K562 (cell line): ENCODE results near the gene AGPAT3. TPM values are rescaled to one million over a fixed set of nuclear protein-coding genes. Genes with fewer than 3 reads are reported as not detected.

Source experiments
- ARID2 ChIP-seq: fragments of 450-650 bp; IDR thresholded peaks from 2 replicates; pipeline ENCODE4 v1.6.1; 2017; ENCODE audit warnings: antibody characterized with exemption, mild to moderate bottlenecking
- GABPB1 ChIP-seq: sonication (generic); formaldehyde crosslinking; IDR thresholded peaks from 2 replicates; pipeline ENCODE4 v1.8.0; 2022; ENCODE audit warnings: mild to moderate bottlenecking, missing genetic modification reagents
- HBP1 ChIP-seq: fragments of 450-650 bp; formaldehyde crosslinking; IDR thresholded peaks from 2 replicates; pipeline ENCODE4 v1.4.0; 2022; ENCODE audit warnings: missing genetic modification characterization
- L3MBTL2 ChIP-seq: fragments of 450-650 bp; IDR thresholded peaks from 2 replicates; pipeline ENCODE4 v1.6.1; 2016; ENCODE audit warnings: mild to moderate bottlenecking, moderate library complexity
- NFYB ChIP-seq: IDR thresholded peaks from 2 replicates; pipeline ENCODE4 v1.6.1; 2011; ENCODE audit warnings: mild to moderate bottlenecking, moderate library complexity; ENCODE audit not compliant: insufficient read length; ENCODE audit errors: extremely low read depth
- PHF21A ChIP-seq: fragments of 450-650 bp; IDR thresholded peaks from 2 replicates; pipeline ENCODE4 v1.6.1; 2017; ENCODE audit warnings: low read depth, borderline replicate concordance
- POLR2B ChIP-seq: fragments of 450-650 bp; IDR thresholded peaks from 2 replicates; pipeline ENCODE4 v1.6.1; 2018; ENCODE audit warnings: low read depth; ENCODE audit not compliant: partially characterized antibody
- TAF9B ChIP-seq: fragments of 450-650 bp; IDR thresholded peaks from 2 replicates; pipeline ENCODE4 v1.6.1; 2018; ENCODE audit warnings: mild to moderate bottlenecking; ENCODE audit not compliant: partially characterized antibody
- TCF3 ChIP-seq: sonication (generic); formaldehyde crosslinking; IDR thresholded peaks from 2 replicates; pipeline ENCODE4 v1.4.0; 2020; ENCODE audit warnings: mild to moderate bottlenecking, missing genetic modification reagents
- TSHZ1 ChIP-seq: fragments of 250-450 bp; sonication (Bioruptor Pico); IDR thresholded peaks from 2 replicates; pipeline ENCODE4 v1.4.0; 2020; ENCODE audit warnings: mild to moderate bottlenecking, moderate library complexity
- ZBTB43 ChIP-seq: sonication (generic); formaldehyde crosslinking; IDR thresholded peaks from 2 replicates; pipeline ENCODE4 v1.8.0; 2023; ENCODE audit warnings: mild to moderate bottlenecking, missing genetic modification reagents
- ZFP36 ChIP-seq: fragments of 150-350 bp; IDR thresholded peaks from 2 replicates; pipeline ENCODE4 v1.6.1; 2018; ENCODE audit warnings: low read length, low read depth; ENCODE audit not compliant: partially characterized antibody
- ZNF121 ChIP-seq: sonication (generic); formaldehyde crosslinking; conservative IDR thresholded peaks from 2 replicates; pipeline ENCODE4 v1.8.0; 2022; ENCODE audit warnings: missing genetic modification reagents
- ZNF239 ChIP-seq: fragments of 250-450 bp; sonication (Bioruptor Pico); IDR thresholded peaks from 2 replicates; pipeline ENCODE4 v1.4.0; 2020; ENCODE audit warnings: mild to moderate bottlenecking
- ZNF253 ChIP-seq: fragments of 250-450 bp; sonication (Bioruptor Pico); conservative IDR thresholded peaks from 2 replicates; pipeline ENCODE4 v1.6.1; 2021; ENCODE audit warnings: mild to moderate bottlenecking
- ZNF354B ChIP-seq: fragments of 250-450 bp; sonication (Bioruptor Pico); IDR thresholded peaks from 2 replicates; pipeline ENCODE4 v1.4.0; 2020
- ZNF609 ChIP-seq: sonication (generic); formaldehyde crosslinking; IDR thresholded peaks from 2 replicates; pipeline ENCODE4 v1.8.1; 2023; ENCODE audit warnings: missing genetic modification reagents, mild to moderate bottlenecking, borderline replicate concordance
- polyA plus RNA-seq, 8 experiments: library from polyadenylated mRNA; depleted of rRNA in 4 of 8; stranded (reverse) in 5 of 8; unstranded in 3 of 8; fragments of >200 nt; fragmentation: Nextera tagmentation in 2 of 8; fragmentation: Illumina TruSeq in 1 of 8; extraction: Ambion mirVana in 2 of 8; extraction: Trizol in 1 of 8; gene quantifications; 2 replicates each; pipeline versions ENCODE4 v1.2.1 to v1.2.3, GENCODE V29; 2011 to 2014; ENCODE audit warnings: inconsistent platforms in 1 of 8, missing spikeins in 1 of 8
- total RNA-seq, 7 experiments: library from RNA; depleted of rRNA in 6 of 7; stranded (reverse); fragments of >200 nt in 6 of 7; fragmentation: Illumina TruSeq in 2 of 7; extraction: Trizol in 2 of 7; gene quantifications; 2 replicates each; pipeline versions ENCODE4 v1.2.1 to v1.2.3, GENCODE V29; 2011 to 2021; ENCODE audit warnings: low replicate concordance in 1 of 7

AGPAT3 gene
- total and polyA plus RNA-seq, 9 of the 15 experiments (the other 6 are each of a cell fraction or from before 2014, with no cell fraction given): 1.5 to 88.4 (median 35.7) TPM

- TF ChIP-seq ZNF609 (CRISPR knock-in tag) (peak; percentile 57; the same call in 1 of the 2 replicates), ZNF253 (CRISPR knock-in tag) (no peak), TSHZ1 (no peak), ZFP36 (peak; percentile 14), TAF9B (no peak), NFYB (no peak), POLR2B (no peak), ARID2 (peak; percentile 68; the same call in 1 of the 2 replicates), GABPB1 (no peak; the same call in 1 of the 2 replicates), PHF21A (0 out of 2 replicates have a peak, but pooled peaks have one; percentile 49), ZNF354B (CRISPR knock-in tag) (no peak), TCF3 (CRISPR knock-in tag) (no peak), HBP1 (CRISPR knock-in tag) (no peak), ZNF121 (CRISPR knock-in tag) (no peak), ZNF239 (CRISPR knock-in tag) (no peak), ZBTB43 (CRISPR knock-in tag) (no peak), L3MBTL2 (peak; percentile 72; the same call in 1 of the 2 replicates)
Observed at GRCh38 chr21:43938751-43939442, 73.9 kb downstream of the AGPAT3 start (continued).
